ENCODE measurements around the gene ARFGEF2. TPM values are rescaled to one million over a fixed set of nuclear protein-coding genes. Genes with fewer than 3 reads are reported as not detected.
"Not testable (repeated sequence)": the region's sequence is repeated elsewhere in the genome, so short reads cannot be mapped to it uniquely, and the experiment has no call there.

The ARFGEF2 gene
- total and polyA plus RNA-seq, 12 donors = 6.2 to 50.0 (median 41.8) TPM

- TF ChIP-seq CTCF (IDR thresholded peaks at IDR 0.05) = no peak
Measured at GRCh38 chr20:48975955-48976354, 54.4 kb downstream of the ARFGEF2 start.

GRCh38 chr20:48979980-48980379 is 58.5 kb downstream of the ARFGEF2 start:
- H3K27ac ChIP-seq, ATAC-seq, DNase-seq, H3K4me3 ChIP-seq, H3K27me3 ChIP-seq, H3K9me3 ChIP-seq: not testable (repeated sequence)
- 92 to 97% methylated on average over 2 of the region's 2 CpGs for WGBS, 2 donors
- H3K36me3 ChIP-seq = peaks cover 1 to 80% (median 36%) of the 10 kb centered on the region in 9 donors
- peaks cover 0 to 47% (median 14%) of the 10 kb centered on the region in 9 donors for H3K4me1 ChIP-seq
- intact Hi-C loops (cut with DNase I) = loop anchor here in 1 of 10 donors (5.0 kb wide), 1 partner anchor 58 kb away; the partner anchor contains the start of gene ARFGEF2

More at GRCh38 chr20:48975955-48976354, 54.4 kb downstream of the ARFGEF2 start:
- peak overlapping the region in 2 of 10 donors; percentile 23 to 43 for H3K27ac ChIP-seq
- DNase-seq (no peak), ATAC-seq (peak in 5 of 8 donors; percentile 16 to 65 (median 27))
- H3K36me3 ChIP-seq = peaks cover 0 to 81% (median 50%) of the 10 kb centered on the region in 9 donors
- H3K4me1 ChIP-seq = peaks cover 0 to 30% (median 4%) of the 10 kb centered on the region in 9 donors
- WGBS, 2 donors = 56 to 68% methylated on average over 9 of the region's 9 CpGs
- intact Hi-C loops (cut with DNase I) = no loop called here
- H3K4me3 ChIP-seq = no peak overlapping the region
- H3K27me3 ChIP-seq = no peaks in the 10 kb centered on the region
- H3K9me3 ChIP-seq = no peaks in the 10 kb centered on the region

GRCh38 chr20:48983423-48984400 is 62.2 kb downstream of the ARFGEF2 start:
- DNase-seq (peak; percentile 20 to 41), ATAC-seq (peak; percentile 82 to 98 (median 96))
- Histone ChIP-seq H3K9me3 (peaks cover 0 to 8% (median 0%) of the 10 kb centered on the region in 11 donors), H3K4me3 (no peak overlapping the region), H3K4me1 (peaks cover 0 to 37% (median 14%) of the 10 kb centered on the region in 9 donors), H3K36me3 (peaks cover 0 to 88% (median 51%) of the 10 kb centered on the region in 9 donors), H3K27me3 (no peaks in the 10 kb centered on the region), H3K27ac (peak overlapping the region in 9 of 10 donors; percentile 14 to 74 (median 42))
- intact Hi-C loops (cut with DNase I) = loop anchor here in 1 of 10 donors (5.0 kb wide), 1 partner anchor 61 kb away; the partner anchor contains the start of gene ARFGEF2
- TF ChIP-seq CTCF (IDR thresholded peaks at IDR 0.05) = peak in 1 of 9 donors; percentile 11
- WGBS, 2 donors = 65 to 72% methylated on average over 5 of the region's 5 CpGs

GRCh38 chr20:48984575-48985219 is 63.2 kb downstream of the ARFGEF2 start:
- 84 to 85% methylated on average over 10 of the region's 10 CpGs for WGBS, 2 donors
- Histone ChIP-seq H3K27ac (peak overlapping the region in 2 of 10 donors; percentile 8 to 74), H3K4me3 (no peak overlapping the region), H3K4me1 (peaks cover 0 to 37% (median 14%) of the 10 kb centered on the region in 9 donors), H3K27me3 (no peaks in the 10 kb centered on the region), H3K9me3 (peaks cover 0 to 8% (median 0%) of the 10 kb centered on the region in 11 donors), H3K36me3 (peaks cover 0 to 92% (median 61%) of the 10 kb centered on the region in 9 donors)
- no peak for TF ChIP-seq CTCF (IDR thresholded peaks at IDR 0.05)
- intact Hi-C loops (cut with DNase I) = loop anchor here in 1 of 10 donors (5.0 kb wide), 1 partner anchor 62 kb away; the partner anchor contains the start of gene ARFGEF2
- ATAC-seq (no peak), DNase-seq (no peak)
